Mammary epithelial cell (primary cell): ENCODE results near the gene SEMA5A.

Experiments
- EZH2 ChIP-seq: IDR thresholded peaks from 2 replicates; pipeline ENCODE4 v1.6.1; 2012; ENCODE audit warnings: low read length, inconsistent platforms, borderline replicate concordance
- TF ChIP-seq, protein P1 (sequence below), 2 donors: IDR thresholded peaks in 1 of 2; conservative IDR thresholded peaks in 1 of 2; 2 replicates each; pipeline ENCODE4 v1.5.1; 2011 to 2012; ENCODE audit warnings: inconsistent platforms in 2 of 2, low read length in 2 of 2, mild to moderate bottlenecking in 2 of 2, control low read depth in 1 of 2, low read depth in 1 of 2; ENCODE audit not compliant: insufficient read depth in 1 of 2; ENCODE audit errors: extremely low read depth in 1 of 2

DNA sequence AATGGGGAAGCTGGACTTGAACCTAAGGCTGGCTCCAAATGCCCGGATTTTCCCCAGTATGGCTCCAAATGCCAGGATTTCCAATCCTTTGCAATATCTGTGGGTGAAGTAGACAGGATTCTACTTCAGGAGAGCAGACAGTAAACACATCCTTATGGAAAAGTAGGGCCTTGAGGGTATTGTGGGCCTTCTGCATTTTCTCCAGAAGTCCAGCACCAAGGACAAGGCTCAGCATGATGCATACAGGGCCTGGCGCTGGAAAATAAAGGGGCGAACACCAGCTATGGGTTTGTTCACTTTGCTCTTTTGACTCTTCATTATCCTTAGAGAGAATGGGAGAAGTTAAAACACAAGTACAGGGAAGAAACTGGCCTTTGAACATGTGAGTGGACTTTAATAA is 347.5 kb downstream of the SEMA5A start:
- TF ChIP-seq, protein P1, sequence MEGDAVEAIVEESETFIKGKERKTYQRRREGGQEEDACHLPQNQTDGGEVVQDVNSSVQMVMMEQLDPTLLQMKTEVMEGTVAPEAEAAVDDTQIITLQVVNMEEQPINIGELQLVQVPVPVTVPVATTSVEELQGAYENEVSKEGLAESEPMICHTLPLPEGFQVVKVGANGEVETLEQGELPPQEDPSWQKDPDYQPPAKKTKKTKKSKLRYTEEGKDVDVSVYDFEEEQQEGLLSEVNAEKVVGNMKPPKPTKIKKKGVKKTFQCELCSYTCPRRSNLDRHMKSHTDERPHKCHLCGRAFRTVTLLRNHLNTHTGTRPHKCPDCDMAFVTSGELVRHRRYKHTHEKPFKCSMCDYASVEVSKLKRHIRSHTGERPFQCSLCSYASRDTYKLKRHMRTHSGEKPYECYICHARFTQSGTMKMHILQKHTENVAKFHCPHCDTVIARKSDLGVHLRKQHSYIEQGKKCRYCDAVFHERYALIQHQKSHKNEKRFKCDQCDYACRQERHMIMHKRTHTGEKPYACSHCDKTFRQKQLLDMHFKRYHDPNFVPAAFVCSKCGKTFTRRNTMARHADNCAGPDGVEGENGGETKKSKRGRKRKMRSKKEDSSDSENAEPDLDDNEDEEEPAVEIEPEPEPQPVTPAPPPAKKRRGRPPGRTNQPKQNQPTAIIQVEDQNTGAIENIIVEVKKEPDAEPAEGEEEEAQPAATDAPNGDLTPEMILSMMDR (conservative IDR thresholded peaks at IDR 0.05 in 1 of 2, IDR thresholded peaks at IDR 0.05 in 1 of 2; ENCODE audit: extremely low read depth in 1 of 2, insufficient read depth in 1 of 2, low read depth in 1 of 2, low read length in 2 of 2): no peak
- TF ChIP-seq EZH2: no peak
